ENCODE data around the gene ATP2C2.

ATP2C2 gene

DNA sequence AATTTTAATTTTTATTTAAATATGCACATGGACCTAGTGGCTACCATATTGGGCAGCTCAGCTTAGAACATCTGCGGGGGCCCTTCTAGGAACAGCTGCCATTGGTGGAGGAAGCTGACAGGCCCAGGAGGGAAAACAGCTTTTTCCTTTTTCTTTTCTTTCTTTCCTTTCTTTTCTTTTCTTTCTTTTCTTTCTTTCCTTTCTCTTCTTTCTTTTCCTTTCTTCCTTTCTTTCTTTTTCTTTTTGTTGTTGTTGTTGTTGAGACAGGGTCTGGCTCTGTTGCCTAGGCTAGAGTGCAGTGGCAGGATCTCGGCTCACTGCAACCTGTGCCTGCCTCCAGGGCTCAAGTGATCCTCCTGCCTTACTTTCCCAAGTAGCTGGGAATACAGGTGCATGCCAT is 43.4 kb downstream of the ATP2C2 start:
- TF ChIP-seq, protein P1, sequence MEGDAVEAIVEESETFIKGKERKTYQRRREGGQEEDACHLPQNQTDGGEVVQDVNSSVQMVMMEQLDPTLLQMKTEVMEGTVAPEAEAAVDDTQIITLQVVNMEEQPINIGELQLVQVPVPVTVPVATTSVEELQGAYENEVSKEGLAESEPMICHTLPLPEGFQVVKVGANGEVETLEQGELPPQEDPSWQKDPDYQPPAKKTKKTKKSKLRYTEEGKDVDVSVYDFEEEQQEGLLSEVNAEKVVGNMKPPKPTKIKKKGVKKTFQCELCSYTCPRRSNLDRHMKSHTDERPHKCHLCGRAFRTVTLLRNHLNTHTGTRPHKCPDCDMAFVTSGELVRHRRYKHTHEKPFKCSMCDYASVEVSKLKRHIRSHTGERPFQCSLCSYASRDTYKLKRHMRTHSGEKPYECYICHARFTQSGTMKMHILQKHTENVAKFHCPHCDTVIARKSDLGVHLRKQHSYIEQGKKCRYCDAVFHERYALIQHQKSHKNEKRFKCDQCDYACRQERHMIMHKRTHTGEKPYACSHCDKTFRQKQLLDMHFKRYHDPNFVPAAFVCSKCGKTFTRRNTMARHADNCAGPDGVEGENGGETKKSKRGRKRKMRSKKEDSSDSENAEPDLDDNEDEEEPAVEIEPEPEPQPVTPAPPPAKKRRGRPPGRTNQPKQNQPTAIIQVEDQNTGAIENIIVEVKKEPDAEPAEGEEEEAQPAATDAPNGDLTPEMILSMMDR (conservative IDR thresholded peaks at IDR 0.05; ENCODE audit: low read length), result no peak
- no peak for DNase-seq (ENCODE audit: low read depth)
- H3K4me3 ChIP-seq (ENCODE audit: low read length), result no peak overlapping the region

DNA sequence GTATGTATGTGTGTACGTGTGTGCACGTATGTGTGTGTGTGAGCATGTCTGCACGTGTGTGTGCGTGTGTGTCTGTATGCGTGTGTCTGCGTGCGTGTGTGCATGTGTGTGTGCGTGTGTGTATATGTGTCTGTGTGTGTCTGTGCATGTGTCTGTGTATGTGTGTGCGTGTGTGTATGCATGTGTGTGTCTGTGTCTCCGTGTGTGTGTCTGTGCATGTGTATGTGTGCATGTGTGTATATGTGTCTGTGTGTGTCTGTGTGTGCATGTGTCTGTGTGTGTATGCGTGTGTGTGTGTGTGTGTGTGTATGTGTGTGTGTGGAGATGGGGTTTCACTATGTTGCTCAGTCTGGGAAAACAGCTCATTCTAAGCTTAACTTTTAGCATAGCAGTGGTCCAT is 43.9 kb downstream of the ATP2C2 start:
- TF ChIP-seq, protein P1 (conservative IDR thresholded peaks at IDR 0.05; ENCODE audit: low read length), result no peak
- DNase-seq (ENCODE audit: low read depth), result no peak
- no peak overlapping the region for H3K4me3 ChIP-seq (ENCODE audit: low read length)

DNA sequence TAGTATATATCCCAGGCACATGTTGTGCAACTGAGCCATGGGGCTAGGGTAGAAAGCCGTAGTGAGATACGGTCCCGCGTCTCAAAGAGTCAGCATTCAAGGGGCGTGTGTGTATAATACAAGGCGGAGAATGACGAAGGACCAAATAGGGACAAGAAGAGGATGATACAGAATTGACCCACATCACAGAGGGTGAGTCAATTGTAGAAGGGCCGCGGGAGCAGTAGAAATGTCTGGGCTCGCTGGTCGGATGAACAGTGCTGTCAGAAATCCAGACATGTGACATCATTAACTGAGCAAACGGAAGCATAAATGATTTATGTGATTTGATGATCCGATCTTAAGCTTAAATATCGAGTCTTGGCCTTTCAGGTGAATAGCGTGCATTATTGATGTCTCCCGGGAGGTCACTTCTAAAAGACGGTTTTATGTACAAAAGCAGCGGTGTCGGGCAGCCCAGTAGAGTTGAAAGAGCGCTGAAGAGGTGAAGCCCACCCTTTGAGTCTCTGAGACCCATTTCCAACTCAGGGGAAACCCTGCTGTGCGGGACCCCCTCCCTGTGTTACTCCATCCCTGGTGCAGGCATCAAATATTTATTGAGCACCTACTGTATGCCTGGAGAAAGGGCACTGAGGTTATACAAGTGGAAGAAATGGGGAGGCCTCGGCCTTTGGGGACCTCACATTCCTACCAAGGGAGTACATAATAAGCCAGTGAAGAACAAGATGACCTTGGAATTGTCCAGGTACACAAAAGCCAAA is 45.1 kb downstream of the ATP2C2 start:
- no peak for DNase-seq (ENCODE audit: low read depth)
- no peak overlapping the region for H3K4me3 ChIP-seq (ENCODE audit: low read length)
- TF ChIP-seq, protein P1 (conservative IDR thresholded peaks at IDR 0.05; ENCODE audit: low read length), result no peak

- TF ChIP-seq, protein P1 (conservative IDR thresholded peaks at IDR 0.05; ENCODE audit: low read length), result no peak
- no peak for DNase-seq (ENCODE audit: low read depth)
- H3K4me3 ChIP-seq (ENCODE audit: low read length), result no peak overlapping the region
These were observed 46.5 kb downstream of the ATP2C2 start for GRCh38 chr16:84414789-84415326.

DNA sequence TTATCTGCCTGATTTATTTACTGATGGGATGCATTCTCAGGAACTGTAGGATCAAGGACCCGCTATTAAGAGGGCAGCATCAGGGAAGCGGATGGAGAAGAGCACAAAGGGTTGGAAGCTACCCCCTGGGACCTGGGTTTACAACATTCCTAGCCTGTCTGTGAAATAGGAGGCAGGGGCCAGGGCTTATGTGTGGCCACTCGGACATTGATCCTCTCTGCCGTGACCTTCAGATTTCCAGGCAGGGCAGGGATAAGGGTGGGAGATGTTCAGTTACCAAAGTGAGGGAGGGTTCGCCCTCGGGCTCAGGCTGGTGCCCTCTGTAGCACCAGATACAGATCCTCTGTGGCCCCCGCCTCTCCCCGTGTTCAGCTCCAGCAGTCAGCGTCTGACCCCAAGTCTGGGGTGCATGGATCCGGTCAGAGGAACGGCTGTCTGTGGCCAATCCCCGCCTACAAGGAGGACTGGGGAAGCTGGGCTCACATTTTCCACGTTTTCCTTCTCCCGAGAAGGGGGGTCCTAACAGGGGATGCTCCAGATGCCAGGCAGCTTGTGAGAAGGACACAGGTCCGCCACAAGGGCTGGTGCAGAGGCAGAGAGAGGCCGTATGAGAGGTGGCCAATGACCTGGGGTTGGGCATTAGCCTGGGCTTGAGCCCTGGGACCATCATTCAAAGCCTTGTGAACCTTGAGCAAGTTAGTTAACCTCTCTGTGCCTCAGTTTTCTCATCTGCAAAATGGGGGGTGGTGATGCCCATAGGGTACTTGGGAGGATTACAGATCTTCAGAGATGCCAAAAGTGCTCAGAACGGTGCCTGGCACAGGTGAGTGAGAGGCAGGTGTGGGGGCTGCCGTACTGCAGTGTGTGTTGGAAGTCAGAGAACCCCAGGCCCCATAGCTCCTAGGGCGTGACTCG is 48.3 kb downstream of the ATP2C2 start:
- no peak for DNase-seq (ENCODE audit: low read depth)
- H3K4me3 ChIP-seq (ENCODE audit: low read length), result no peak overlapping the region
- TF ChIP-seq, protein P1 (conservative IDR thresholded peaks at IDR 0.05; ENCODE audit: low read length), result no peak

- DNase-seq (ENCODE audit: low read depth), result no peak
- no peak overlapping the region for H3K4me3 ChIP-seq (ENCODE audit: low read length)
- TF ChIP-seq, protein P1 (conservative IDR thresholded peaks at IDR 0.05; ENCODE audit: low read length), result no peak
These were observed 49.9 kb downstream of the ATP2C2 start for GRCh38 chr16:84418056-84418849.
